ENCODE measurements around the gene SIRT5.
A peak's percentile ranks its signal among the peaks of the same experiment; 100 is the strongest.

Gene SIRT5

DNA sequence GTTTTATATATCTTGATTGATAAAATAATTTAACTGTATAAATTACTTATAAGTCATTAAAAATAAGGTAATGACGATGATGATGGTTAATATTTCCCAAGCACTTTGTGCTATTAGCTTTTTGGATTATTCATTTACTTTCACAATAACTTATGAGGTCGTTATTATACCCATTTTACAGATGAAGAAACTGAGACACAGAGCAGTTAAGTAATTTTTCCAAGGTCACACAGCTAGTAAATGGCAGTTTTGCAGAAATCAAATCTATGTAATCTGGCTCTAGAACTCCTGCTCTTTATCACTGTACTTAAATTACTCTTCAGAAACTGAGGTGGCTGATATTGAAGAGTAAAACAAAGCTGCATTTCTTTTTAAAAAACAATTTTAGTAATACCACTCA lies 58.9 kb downstream of the SIRT5 start:
- H3K4me3 ChIP-seq (replicated peaks in 1 of 2; ENCODE audit: low read depth in 2 of 2, low read length in 2 of 2): no peak overlapping the region
- no peak for DNase-seq (ENCODE audit: low read depth in 2 of 2)
- TF ChIP-seq, protein P1, sequence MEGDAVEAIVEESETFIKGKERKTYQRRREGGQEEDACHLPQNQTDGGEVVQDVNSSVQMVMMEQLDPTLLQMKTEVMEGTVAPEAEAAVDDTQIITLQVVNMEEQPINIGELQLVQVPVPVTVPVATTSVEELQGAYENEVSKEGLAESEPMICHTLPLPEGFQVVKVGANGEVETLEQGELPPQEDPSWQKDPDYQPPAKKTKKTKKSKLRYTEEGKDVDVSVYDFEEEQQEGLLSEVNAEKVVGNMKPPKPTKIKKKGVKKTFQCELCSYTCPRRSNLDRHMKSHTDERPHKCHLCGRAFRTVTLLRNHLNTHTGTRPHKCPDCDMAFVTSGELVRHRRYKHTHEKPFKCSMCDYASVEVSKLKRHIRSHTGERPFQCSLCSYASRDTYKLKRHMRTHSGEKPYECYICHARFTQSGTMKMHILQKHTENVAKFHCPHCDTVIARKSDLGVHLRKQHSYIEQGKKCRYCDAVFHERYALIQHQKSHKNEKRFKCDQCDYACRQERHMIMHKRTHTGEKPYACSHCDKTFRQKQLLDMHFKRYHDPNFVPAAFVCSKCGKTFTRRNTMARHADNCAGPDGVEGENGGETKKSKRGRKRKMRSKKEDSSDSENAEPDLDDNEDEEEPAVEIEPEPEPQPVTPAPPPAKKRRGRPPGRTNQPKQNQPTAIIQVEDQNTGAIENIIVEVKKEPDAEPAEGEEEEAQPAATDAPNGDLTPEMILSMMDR (IDR thresholded peaks at IDR 0.05; ENCODE audit: low read depth, low read length): no peak

DNA sequence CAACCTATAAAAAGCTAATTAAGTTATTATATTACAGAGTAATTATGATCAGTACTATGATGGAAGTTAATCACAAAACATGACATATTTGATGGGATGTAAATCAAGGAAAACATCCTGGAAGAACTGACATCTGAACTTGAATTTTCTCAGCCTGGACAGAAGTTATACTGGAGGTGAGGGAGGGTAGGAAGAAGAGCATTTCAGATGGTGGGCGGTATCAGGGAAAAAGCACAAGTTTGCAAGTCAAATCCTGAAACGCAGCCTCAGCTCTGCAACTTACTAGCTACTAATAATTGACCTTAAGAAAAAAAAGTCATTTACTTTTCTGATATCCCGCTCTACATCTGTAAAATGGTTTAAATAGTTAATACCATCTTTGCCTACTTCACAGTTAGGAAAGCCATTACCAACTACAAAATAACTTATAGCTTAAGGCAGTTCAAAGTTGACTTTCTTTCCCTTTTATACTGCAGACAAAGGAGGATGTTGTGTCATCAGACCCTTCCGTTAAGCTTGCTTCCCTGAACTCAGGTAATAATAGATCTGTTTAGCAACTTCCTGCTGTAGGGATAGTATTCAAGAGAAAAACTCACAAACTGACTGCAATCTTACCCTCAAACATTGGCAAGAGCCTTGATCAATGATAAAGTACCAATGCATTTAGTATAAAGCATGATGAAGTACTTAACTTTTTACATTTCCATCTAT lies 61.7 kb downstream of the SIRT5 start:
- DNase-seq (ENCODE audit: low read depth in 2 of 2): peak in 1 of 2 donors; percentile 22
- TF ChIP-seq, protein P1 (IDR thresholded peaks at IDR 0.05; ENCODE audit: low read depth, low read length): no peak
- no peak overlapping the region for H3K4me3 ChIP-seq (replicated peaks in 1 of 2; ENCODE audit: low read depth in 2 of 2, low read length in 2 of 2)

DNA sequence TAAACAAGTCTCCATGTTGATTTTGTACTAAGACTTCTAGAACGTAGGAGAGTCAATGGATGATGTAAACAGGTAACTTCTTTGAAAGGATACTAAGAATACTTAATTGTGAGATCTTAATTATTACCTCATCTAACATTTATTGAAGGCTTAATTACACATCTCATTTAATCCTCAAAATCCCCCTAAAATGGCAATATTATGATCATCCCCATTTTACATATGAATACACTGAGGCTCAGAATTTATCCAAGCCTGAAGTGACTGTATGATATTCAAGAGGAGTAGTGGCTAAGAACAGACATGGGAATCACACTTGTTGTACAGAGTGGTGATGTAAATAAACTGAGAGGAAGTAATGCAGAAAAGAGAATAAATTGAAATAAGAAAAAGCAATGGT lies 63.6 kb downstream of the SIRT5 start:
- DNase-seq (ENCODE audit: low read depth in 2 of 2): no peak
- TF ChIP-seq, protein P1 (IDR thresholded peaks at IDR 0.05; ENCODE audit: low read depth, low read length): no peak
- no peak overlapping the region for H3K4me3 ChIP-seq (replicated peaks in 1 of 2; ENCODE audit: low read depth in 2 of 2, low read length in 2 of 2)

DNA sequence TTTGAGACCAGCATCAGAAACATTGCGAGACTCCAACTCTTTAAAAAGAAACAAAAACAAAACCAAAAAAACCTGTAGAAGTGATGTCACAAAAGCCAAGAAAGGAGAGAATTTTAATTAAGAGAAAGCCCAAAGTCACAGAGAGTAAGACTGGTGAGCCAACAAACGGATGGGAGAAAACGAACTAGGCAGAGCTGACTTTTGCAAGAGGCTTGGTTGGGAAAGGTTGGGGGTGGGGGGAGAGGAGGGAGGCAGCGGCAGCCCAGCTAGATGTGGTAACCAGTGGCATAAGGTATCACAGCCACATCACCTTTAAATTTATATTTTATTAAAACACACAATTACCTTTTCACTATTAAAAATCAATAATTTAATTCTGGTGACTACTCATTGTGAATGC lies 64.2 kb downstream of the SIRT5 start:
- TF ChIP-seq, protein P1 (IDR thresholded peaks at IDR 0.05; ENCODE audit: low read depth, low read length): no peak
- DNase-seq (ENCODE audit: low read depth in 2 of 2): no peak
- no peak overlapping the region for H3K4me3 ChIP-seq (replicated peaks in 1 of 2; ENCODE audit: low read depth in 2 of 2, low read length in 2 of 2)

DNA sequence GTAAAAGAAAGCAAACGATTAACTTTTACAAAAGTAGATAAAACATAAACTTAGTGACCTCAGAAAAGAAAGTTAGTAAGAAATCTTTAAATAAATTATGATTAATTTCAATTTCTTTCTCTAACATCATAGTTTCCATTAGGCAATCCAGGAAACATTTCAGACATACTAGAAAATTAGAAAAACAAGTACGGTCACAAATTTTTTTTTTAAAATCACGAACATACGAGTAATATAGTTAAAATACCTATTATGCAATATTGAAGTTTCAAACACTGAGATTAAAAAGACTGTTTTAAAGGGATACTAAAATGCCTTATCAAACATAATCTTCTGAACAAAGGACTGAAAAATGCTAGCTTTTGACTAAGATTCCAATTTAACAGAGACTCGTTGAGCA lies 66.9 kb downstream of the SIRT5 start:
- peak; percentile 33 to 68 for DNase-seq (ENCODE audit: low read depth in 2 of 2)

DNA sequence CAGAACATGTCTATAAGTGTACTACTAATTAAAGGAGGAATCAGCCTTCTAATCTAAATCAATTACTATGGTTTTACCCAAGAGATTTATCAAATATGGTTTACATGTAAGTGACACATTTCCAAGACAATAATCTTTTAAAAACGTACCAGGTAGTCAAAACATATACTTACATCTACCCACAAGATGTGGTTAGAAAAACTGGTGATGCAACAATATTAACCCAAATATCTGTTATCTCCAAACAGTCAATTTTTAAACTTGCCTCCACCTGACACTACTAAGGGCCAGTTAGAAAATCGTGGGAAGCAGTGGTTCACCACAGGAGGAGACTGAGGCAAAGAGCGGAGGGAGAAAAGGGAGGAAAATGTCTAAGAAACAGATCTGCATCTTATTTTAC lies 68.7 kb downstream of the SIRT5 start:
- TF ChIP-seq, protein P1 (IDR thresholded peaks at IDR 0.05; ENCODE audit: low read depth, low read length): no peak
- no peak for DNase-seq (ENCODE audit: low read depth in 2 of 2)
- H3K4me3 ChIP-seq (replicated peaks in 1 of 2; ENCODE audit: low read depth in 2 of 2, low read length in 2 of 2): no peak overlapping the region

More for the DNA sequence above, 66.9 kb downstream of the SIRT5 start:
- TF ChIP-seq, protein P1 (IDR thresholded peaks at IDR 0.05; ENCODE audit: low read depth, low read length): no peak
- no peak overlapping the region for H3K4me3 ChIP-seq (replicated peaks in 1 of 2; ENCODE audit: low read depth in 2 of 2, low read length in 2 of 2)

DNA sequence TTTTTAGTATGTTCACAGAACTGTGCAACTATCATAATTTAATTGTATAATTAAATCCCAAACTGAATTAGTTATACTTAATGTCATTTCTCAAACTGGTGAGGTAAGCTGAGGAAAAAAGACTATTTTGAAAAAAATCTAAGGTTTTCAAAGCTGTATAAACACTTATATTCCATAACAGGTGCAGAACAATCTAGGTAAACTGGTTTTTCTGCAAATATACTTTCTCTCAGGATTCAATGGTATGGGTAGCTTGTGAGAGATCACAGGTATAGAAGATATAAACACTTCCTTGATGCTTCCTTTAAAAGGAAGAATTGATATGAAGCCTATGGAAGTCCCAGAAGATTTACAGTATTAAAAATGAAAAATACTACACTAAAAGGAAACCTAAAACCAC lies 74.4 kb downstream of the SIRT5 start:
- H3K4me3 ChIP-seq (replicated peaks in 1 of 2; ENCODE audit: low read depth in 2 of 2, low read length in 2 of 2): no peak overlapping the region
- no peak for DNase-seq (ENCODE audit: low read depth in 2 of 2)
- TF ChIP-seq, protein P1 (IDR thresholded peaks at IDR 0.05; ENCODE audit: low read depth, low read length): no peak

Measured in cardiac fibroblast (primary cell).